Measurements from ENCODE around the gene ZMYND8. TPM values are rescaled to one million over a fixed set of nuclear protein-coding genes. Genes with fewer than 3 reads are reported as not detected.
"Not testable (repeated sequence)": the region's sequence is repeated elsewhere in the genome, so short reads cannot be mapped to it uniquely, and the experiment has no call there.

The ZMYND8 gene
- total RNA-seq, 1 experiment from 2014 or later: 53.1 TPM

DNA sequence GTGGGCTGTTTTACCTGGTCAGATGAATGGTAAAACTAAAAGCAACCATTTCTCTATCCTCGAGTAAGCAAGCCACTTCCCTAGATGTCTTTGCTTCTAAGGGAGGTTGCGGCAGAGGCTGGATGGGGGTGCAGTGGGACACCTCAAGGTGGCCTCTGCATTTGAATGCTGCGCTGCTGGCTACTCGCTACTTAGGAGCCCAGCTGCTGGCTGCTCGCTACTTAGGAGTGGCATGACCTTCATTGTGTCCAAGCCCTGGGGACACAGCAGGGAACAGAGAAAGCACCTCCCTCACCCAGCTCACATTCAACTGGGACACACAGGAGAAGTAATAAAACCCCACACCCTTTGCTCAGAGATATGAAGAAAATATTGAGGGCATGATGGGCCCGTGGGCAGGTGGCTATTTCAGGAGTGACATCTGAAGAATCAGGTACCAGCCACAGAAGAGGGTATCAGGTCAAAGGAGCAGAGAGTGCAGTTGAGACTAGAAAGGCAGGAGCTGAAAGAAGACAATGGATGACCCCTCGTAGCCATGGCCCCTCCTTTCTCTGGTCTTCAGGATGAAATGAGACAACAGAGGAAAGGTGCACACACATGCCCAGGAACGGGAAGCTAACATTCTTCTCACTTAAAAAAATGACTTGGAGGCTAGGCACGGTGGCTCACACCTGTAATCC is 149.4 kb downstream of the ZMYND8 start:
- Mint-ChIP-seq H3K27me3 (ENCODE audit: unreplicated experiment) (no peaks in the 10 kb centered on the region), H3K4me3 (ENCODE audit: low read depth, unreplicated experiment) (no peak overlapping the region), H3K9me3 (ENCODE audit: low read depth, unreplicated experiment) (no peaks in the 10 kb centered on the region), H3K36me3 (ENCODE audit: insufficient read depth, unreplicated experiment) (peaks cover 49% of the 10 kb centered on the region), H3K27ac (ENCODE audit: unreplicated experiment) (no peak overlapping the region), H3K4me1 (ENCODE audit: low read depth, unreplicated experiment) (peaks cover 51% of the 10 kb centered on the region)
- no peak for DNase-seq
- no TSS peak for BruUV-seq (replicated peaks)
- intact Hi-C loops (cut with micrococcal nuclease; ENCODE audit: unreplicated experiment): loop anchor here (10.0 kb wide), 2 partner anchors 288 to 418 kb away; no protein-coding TSS in a partner anchor
- CTCF ChIA-PET: interaction anchor here (0.5 to 2.3 kb wide), 4 partner anchors 35 to 181 kb away, joined by 3 to 49 read pairs (median 18); no protein-coding TSS in a partner anchor
- TF ChIP-seq, protein P1, sequence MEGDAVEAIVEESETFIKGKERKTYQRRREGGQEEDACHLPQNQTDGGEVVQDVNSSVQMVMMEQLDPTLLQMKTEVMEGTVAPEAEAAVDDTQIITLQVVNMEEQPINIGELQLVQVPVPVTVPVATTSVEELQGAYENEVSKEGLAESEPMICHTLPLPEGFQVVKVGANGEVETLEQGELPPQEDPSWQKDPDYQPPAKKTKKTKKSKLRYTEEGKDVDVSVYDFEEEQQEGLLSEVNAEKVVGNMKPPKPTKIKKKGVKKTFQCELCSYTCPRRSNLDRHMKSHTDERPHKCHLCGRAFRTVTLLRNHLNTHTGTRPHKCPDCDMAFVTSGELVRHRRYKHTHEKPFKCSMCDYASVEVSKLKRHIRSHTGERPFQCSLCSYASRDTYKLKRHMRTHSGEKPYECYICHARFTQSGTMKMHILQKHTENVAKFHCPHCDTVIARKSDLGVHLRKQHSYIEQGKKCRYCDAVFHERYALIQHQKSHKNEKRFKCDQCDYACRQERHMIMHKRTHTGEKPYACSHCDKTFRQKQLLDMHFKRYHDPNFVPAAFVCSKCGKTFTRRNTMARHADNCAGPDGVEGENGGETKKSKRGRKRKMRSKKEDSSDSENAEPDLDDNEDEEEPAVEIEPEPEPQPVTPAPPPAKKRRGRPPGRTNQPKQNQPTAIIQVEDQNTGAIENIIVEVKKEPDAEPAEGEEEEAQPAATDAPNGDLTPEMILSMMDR (IDR thresholded peaks at IDR 0.05; ENCODE audit: unreplicated experiment): no peak

DNA sequence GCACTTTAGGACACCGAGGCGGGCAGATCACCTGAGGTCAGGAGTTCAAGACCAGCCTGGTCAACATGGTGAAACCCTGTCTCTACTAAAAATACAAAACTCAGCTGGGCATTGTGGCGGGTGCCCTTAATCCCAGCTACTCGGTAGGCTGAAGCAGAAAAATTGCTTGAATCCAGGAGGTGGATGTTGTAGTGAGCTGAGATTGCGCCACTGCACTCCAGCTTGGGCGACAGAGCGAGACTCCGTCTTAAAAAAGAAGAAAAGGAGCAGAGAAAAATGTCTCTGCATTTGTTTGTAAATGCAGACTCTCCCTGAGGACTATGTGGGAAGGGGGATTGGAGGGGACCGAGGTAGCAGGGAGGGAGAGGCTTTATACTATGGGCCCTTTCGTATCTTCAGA is 149.9 kb downstream of the ZMYND8 start:
- BruUV-seq (replicated peaks); H3K27me3 Mint-ChIP-seq (ENCODE audit: unreplicated experiment); H3K9me3 Mint-ChIP-seq (ENCODE audit: low read depth, unreplicated experiment); H3K4me3 Mint-ChIP-seq (ENCODE audit: low read depth, unreplicated experiment); DNase-seq; H3K27ac Mint-ChIP-seq (ENCODE audit: unreplicated experiment): not testable (repeated sequence)
- CTCF ChIA-PET: interaction anchor here (0.6 to 2.3 kb wide), 4 partner anchors 35 to 449 kb away, joined by 3 to 49 read pairs (median 18); no protein-coding TSS in a partner anchor
- Mint-ChIP-seq H3K36me3 (ENCODE audit: insufficient read depth, unreplicated experiment) (peaks cover 49% of the 10 kb centered on the region), H3K4me1 (ENCODE audit: low read depth, unreplicated experiment) (peaks cover 54% of the 10 kb centered on the region)
- intact Hi-C loops (cut with micrococcal nuclease; ENCODE audit: unreplicated experiment): loop anchor here (10.0 kb wide), 2 partner anchors 288 to 418 kb away; no protein-coding TSS in a partner anchor

DNA sequence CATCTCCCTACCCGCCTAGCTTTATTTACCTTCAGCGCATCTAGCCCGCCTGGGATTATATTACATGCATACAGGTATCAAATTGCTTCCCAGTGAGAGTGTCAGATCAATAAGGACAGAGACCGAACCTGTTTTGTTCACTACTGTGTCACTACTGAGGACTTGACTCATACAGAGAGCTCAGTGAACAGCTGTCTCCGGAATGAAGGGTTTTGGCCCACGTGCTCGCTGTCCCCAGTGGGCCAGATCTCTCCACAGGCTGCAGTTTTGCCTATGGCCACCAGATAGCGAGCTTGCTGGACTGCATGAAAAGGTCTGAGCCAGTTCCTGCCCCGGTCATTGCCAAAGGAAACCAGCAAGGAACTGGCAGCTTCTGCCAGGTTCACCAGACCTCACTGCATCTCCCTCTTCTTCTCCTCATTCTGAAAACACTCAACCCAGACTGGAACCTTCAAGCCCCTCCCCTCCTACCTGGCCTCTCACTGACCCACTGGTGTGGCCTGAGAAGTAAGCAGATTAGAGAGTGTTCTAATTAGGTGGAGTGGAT is 150.8 kb downstream of the ZMYND8 start:
- no TSS peak for BruUV-seq (replicated peaks)
- Mint-ChIP-seq H3K27me3 (ENCODE audit: unreplicated experiment) (no peaks in the 10 kb centered on the region), H3K4me3 (ENCODE audit: low read depth, unreplicated experiment) (peak overlapping the region; percentile 51), H3K27ac (ENCODE audit: unreplicated experiment) (peak overlapping the region; percentile 75), H3K4me1 (ENCODE audit: low read depth, unreplicated experiment) (peaks cover 63% of the 10 kb centered on the region), H3K9me3 (ENCODE audit: low read depth, unreplicated experiment) (no peaks in the 10 kb centered on the region), H3K36me3 (ENCODE audit: insufficient read depth, unreplicated experiment) (peaks cover 53% of the 10 kb centered on the region)
- DNase-seq: peak; percentile 93
- intact Hi-C loops (cut with micrococcal nuclease; ENCODE audit: unreplicated experiment): loop anchor here (10.0 kb wide), 2 partner anchors 289 to 419 kb away; no protein-coding TSS in a partner anchor
- TF ChIP-seq, protein P1 (IDR thresholded peaks at IDR 0.05; ENCODE audit: unreplicated experiment): peak; percentile 99
- CTCF ChIA-PET: interaction anchor here (0.6 to 2.5 kb wide), 27 partner anchors 8 to 828 kb away, joined by 3 to 49 read pairs (median 3); partner anchors contain the start of gene ZMYND8

DNA sequence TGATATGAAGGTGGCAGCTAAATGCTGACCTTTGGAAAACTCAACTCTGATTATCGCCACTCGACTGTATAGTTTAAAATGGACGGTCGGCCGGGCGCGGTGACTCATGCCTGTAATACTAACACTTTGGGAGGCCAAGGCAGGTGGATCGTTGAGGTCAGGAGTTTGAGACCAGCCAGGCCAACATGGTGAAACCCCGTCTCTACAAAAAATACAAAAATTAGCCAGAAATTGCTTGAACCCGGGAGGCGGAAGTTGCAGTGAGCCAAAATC is 151.7 kb downstream of the ZMYND8 start:
- DNase-seq: peak; percentile 63
- peaks cover 61% of the 10 kb centered on the region for H3K36me3 Mint-ChIP-seq (ENCODE audit: insufficient read depth, unreplicated experiment)
- H3K27me3 Mint-ChIP-seq (ENCODE audit: unreplicated experiment); H3K9me3 Mint-ChIP-seq (ENCODE audit: low read depth, unreplicated experiment); BruUV-seq (replicated peaks): not testable (repeated sequence)
- H3K27ac Mint-ChIP-seq (ENCODE audit: unreplicated experiment): peak overlapping the region; percentile 98
- H3K4me3 Mint-ChIP-seq (ENCODE audit: low read depth, unreplicated experiment): peak overlapping the region; percentile 53
- intact Hi-C loops (cut with micrococcal nuclease; ENCODE audit: unreplicated experiment): loop anchor here (10.0 kb wide), 2 partner anchors 290 to 420 kb away; no protein-coding TSS in a partner anchor
- CTCF ChIA-PET: interaction anchor here (0.6 to 2.5 kb wide), 13 partner anchors 8 to 768 kb away, joined by 3 to 49 read pairs (median 4); no protein-coding TSS in a partner anchor
- peaks cover 71% of the 10 kb centered on the region for H3K4me1 Mint-ChIP-seq (ENCODE audit: low read depth, unreplicated experiment)

DNA sequence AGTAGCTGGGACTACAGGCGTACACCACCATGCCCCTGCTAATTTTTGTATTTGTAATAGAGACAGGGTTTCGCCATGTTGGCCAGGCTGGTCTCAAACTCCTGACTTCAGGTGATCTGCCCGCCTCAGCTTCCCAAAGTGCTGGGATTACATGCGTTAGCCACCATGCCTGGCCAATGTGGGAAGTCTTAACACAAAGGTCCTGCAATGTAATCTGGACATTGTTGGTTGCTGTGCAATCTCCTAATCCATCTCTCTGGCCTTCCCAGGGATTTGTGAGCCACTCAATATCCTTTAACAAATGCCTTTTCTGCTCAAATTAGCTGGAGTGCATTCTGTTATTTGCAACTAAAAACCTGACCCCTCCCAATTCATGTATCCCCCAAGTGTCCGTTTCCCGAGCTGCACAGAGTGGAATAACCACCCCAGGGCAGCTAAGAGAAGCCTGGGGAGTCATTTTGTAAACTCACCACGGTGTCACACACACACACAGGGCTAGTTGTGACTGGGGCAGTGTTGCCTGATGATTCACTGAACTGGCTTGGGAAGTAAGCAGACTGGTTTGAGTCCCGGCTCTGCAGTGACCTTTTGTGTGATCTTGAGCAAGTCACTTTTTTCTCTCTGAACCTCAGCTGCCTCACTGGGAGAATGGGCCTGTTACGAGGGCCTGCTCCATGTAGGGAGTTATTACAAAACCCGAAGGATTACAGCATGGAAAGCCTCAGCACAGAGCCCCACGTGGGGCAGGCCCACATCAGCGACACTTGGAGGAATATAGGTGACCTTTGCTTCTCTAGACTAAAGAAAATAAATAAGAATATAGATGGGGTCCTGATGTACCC is 152.3 kb downstream of the ZMYND8 start:
- TF ChIP-seq, protein P1 (IDR thresholded peaks at IDR 0.05; ENCODE audit: unreplicated experiment): no peak
- Mint-ChIP-seq H3K27me3 (ENCODE audit: unreplicated experiment) (no peaks in the 10 kb centered on the region), H3K4me1 (ENCODE audit: low read depth, unreplicated experiment) (peaks cover 74% of the 10 kb centered on the region), H3K27ac (ENCODE audit: unreplicated experiment) (peak overlapping the region; percentile 98), H3K36me3 (ENCODE audit: insufficient read depth, unreplicated experiment) (peaks cover 63% of the 10 kb centered on the region), H3K9me3 (ENCODE audit: low read depth, unreplicated experiment) (no peaks in the 10 kb centered on the region), H3K4me3 (ENCODE audit: low read depth, unreplicated experiment) (peak overlapping the region; percentile 53)
- peak; percentile 88 for DNase-seq
- intact Hi-C loops (cut with micrococcal nuclease; ENCODE audit: unreplicated experiment): loop anchor here (10.0 kb wide), 2 partner anchors 291 to 421 kb away; no protein-coding TSS in a partner anchor
- no TSS peak for BruUV-seq (replicated peaks)
- CTCF ChIA-PET: interaction anchor here (0.6 to 2.5 kb wide), 10 partner anchors 8 to 1330 kb away, joined by 3 to 22 read pairs (median 4); no protein-coding TSS in a partner anchor
